ENCODE results near the gene SERTAD2. TPM values are rescaled to one million over a fixed set of nuclear protein-coding genes. Genes with fewer than 3 reads are reported as not detected.

Gene SERTAD2
- total and polyA plus RNA-seq, 2 of the 4 experiments (the other 2 are of a cell fraction), result 5.0 to 11.0 TPM

- Histone ChIP-seq H2AFZ (replicated peaks; ENCODE audit: low read length, poor library complexity) (no peak overlapping the region), H3K56ac (ENCODE audit: extremely low read depth, insufficient read depth, low read length) (no peak overlapping the region), H3K14ac (replicated peaks; ENCODE audit: low read depth, low read length) (no peak overlapping the region), H3K4me1 (ENCODE audit: control insufficient read depth, insufficient read depth, low read length) (peaks cover 5% of the 10 kb centered on the region), H3K9ac (ENCODE audit: low read depth, low read length) (no peak overlapping the region), H3K9me1 (ENCODE audit: insufficient read depth, low read length) (peaks cover 7% of the 10 kb centered on the region), H3K27me3 (ENCODE audit: control insufficient read depth, insufficient read depth, low read length) (peaks cover 61% of the 10 kb centered on the region), H3K4me2 (ENCODE audit: low read depth, low read length) (no peak overlapping the region), H3K79me1 (ENCODE audit: low read depth in 1 of 2, low read length in 2 of 2) (no peaks in the 10 kb centered on the region), H2BK20ac (ENCODE audit: low read depth, low read length) (no peak overlapping the region), H3K9me3 (ENCODE audit: control insufficient read depth, insufficient read depth, low read length) (no peaks in the 10 kb centered on the region), H3K27ac (ENCODE audit: insufficient read depth, low read length) (no peak overlapping the region), H3K4me3 (ENCODE audit: insufficient read depth, low read depth, low read length) (no peak overlapping the region), H4K5ac (ENCODE audit: low read depth, low read length) (no peak overlapping the region), H2BK15ac (ENCODE audit: low read depth, low read length) (no peak overlapping the region), H4K8ac (ENCODE audit: low read depth in 2 of 2, low read length in 2 of 2) (no peak overlapping the region), H3K4ac (ENCODE audit: low read depth, low read length) (no peak overlapping the region), H2AK9ac (replicated peaks; ENCODE audit: low read depth, low read length, poor library complexity) (no peak overlapping the region), H2BK120ac (ENCODE audit: low read depth, low read length) (no peak overlapping the region), H3K18ac (ENCODE audit: low read depth, low read length) (no peak overlapping the region), H3K23ac (ENCODE audit: low read depth, low read length) (no peak overlapping the region), H4K20me1 (ENCODE audit: insufficient read depth, low read length) (peaks cover 4% of the 10 kb centered on the region; the same call in 1 of the 2 replicates), H2BK5ac (ENCODE audit: low read depth, low read length, poor library complexity, severe bottlenecking) (no peak overlapping the region), H2AK5ac (ENCODE audit: low read depth, low read length) (no peak overlapping the region), H4K91ac (ENCODE audit: insufficient read depth, low read depth, low read length) (no peak overlapping the region), H3K36me3 (ENCODE audit: control insufficient read depth, insufficient read depth, low read length) (0 out of 2 replicates have a peak, but pooled peaks cover under 1% of the 10 kb centered on the region)
- in situ Hi-C loops (cut with MboI; ENCODE audit: low sequenced_read_pairs), result loop anchor here (5.0 to 10.0 kb wide), 3 partner anchors 279 to 977 kb away; no protein-coding TSS in a partner anchor
- WGBS, 2 experiments (ENCODE audit: extremely low coverage in 2 of 2, insufficient read length in 1 of 2), result 100% methylated on average over 1 of the region's 6 CpGs; no CpG with 5 or more reads in 1 of the 2 experiments
- ChIA-PET POLR2A (ENCODE audit: unreplicated experiment) (no interaction called here), CTCF (interaction anchor here (1.0 kb wide), 1 partner anchor 12 kb away, joined by 4 read pairs; no protein-coding TSS in a partner anchor)
- dilution Hi-C loops (cut with HindIII; ENCODE audit: low sequenced_read_pairs, unreplicated experiment), result no loop called here
- ATAC-seq (ENCODE audit: low read depth), result no peak
- no peak for DNase-seq
- intact Hi-C loops (cut with micrococcal nuclease), result no loop called here
- no peak for TF ChIP-seq CHD1 (IDR thresholded peaks at IDR 0.05; ENCODE audit: low read depth, low read length)
- no TSS peak for BruUV-seq (replicated peaks)
Observed at GRCh38 chr2:64598226-64598625, 55.5 kb downstream of the SERTAD2 start.
